GM23338 (cell line): ENCODE results near the gene TPCN2. TPM values are rescaled to one million over a fixed set of nuclear protein-coding genes. Genes with fewer than 3 reads are reported as not detected.

Experiments
- ATAC-seq: fragments of 200-7000 bp; cut with Tn5 transposase; 3 replicates; pipeline ENCODE4 v1.9.1; 2020
- DNase-seq: peaks from one replicate; pipeline ENCODE4 v3.0.0-alpha.2; 2015; ENCODE audit warnings: low spot score
- H2AFZ ChIP-seq: fragments of 200-600 bp; sonication (generic); 2 replicates; pipeline ENCODE4 v1.8.0; 2016; ENCODE audit warnings: antibody characterized with exemption, mild to moderate bottlenecking, moderate library complexity
- H3F3A ChIP-seq: fragments of 200-600 bp; sonication (generic); replicated peaks from 2 replicates; pipeline ENCODE4 v1.8.0; 2017; ENCODE audit warnings: antibody characterized with exemption, mixed run types, low read depth
- H3K27ac ChIP-seq: fragments of 200-600 bp; sonication (generic); 2 replicates; pipeline ENCODE4 v1.6.1; 2016; ENCODE audit warnings: low read depth
- H3K27me3 ChIP-seq: fragments of 200-600 bp; sonication (generic); 2 replicates; pipeline ENCODE4 v1.8.0; 2016; ENCODE audit warnings: mild to moderate bottlenecking, mixed run types, moderate library complexity; ENCODE audit not compliant: insufficient read depth
- H3K36me3 ChIP-seq: fragments of 200-600 bp; sonication (generic); 2 replicates; pipeline ENCODE4 v1.8.0; 2016; ENCODE audit warnings: mild to moderate bottlenecking; ENCODE audit not compliant: insufficient read depth
- H3K4me1 ChIP-seq: fragments of 200-600 bp; sonication (generic); 2 replicates; pipeline ENCODE4 v1.8.0; 2016; ENCODE audit warnings: mild to moderate bottlenecking, moderate library complexity; ENCODE audit not compliant: insufficient read depth
- H3K4me2 ChIP-seq: fragments of 200-600 bp; sonication (generic); 2 replicates; pipeline ENCODE4 v1.7.1; 2017; ENCODE audit warnings: mixed run types
- H3K4me3 ChIP-seq: fragments of 200-600 bp; sonication (generic); 2 replicates; pipeline ENCODE4 v1.6.1; 2016; ENCODE audit warnings: mixed run types
- H3K79me2 ChIP-seq: fragments of 200-600 bp; sonication (generic); replicated peaks from 2 replicates; pipeline ENCODE4 v1.8.0; 2017; ENCODE audit warnings: mild to moderate bottlenecking; ENCODE audit not compliant: insufficient read depth
- H3K9me2 ChIP-seq: fragments of 200-600 bp; sonication (generic); 2 replicates; pipeline ENCODE4 v1.8.0; 2017; ENCODE audit not compliant: insufficient read depth
- H4K20me1 ChIP-seq: fragments of 200-600 bp; sonication (generic); replicated peaks from 2 replicates; pipeline ENCODE4 v1.8.0; 2017; ENCODE audit warnings: mild to moderate bottlenecking; ENCODE audit not compliant: insufficient read depth
- H3K27ac Mint-ChIP-seq: 2 replicates; pipeline ENCODE4 v1.8.0; 2020; ENCODE audit warnings: inconsistent platforms, mild to moderate bottlenecking, moderate library complexity, mixed read lengths
- H3K27me3 Mint-ChIP-seq: 3 replicates; pipeline ENCODE4 v1.8.0; 2022; ENCODE audit warnings: low read depth, mild to moderate bottlenecking, moderate library complexity, mixed read lengths, inconsistent platforms; ENCODE audit not compliant: insufficient read depth, poor library complexity
- H3K36me3 Mint-ChIP-seq: 3 replicates; pipeline ENCODE4 v1.8.0; 2021; ENCODE audit warnings: low read depth, mild to moderate bottlenecking, inconsistent platforms, moderate library complexity, mixed read lengths
- H3K4me1 Mint-ChIP-seq: 3 replicates; pipeline ENCODE4 v1.8.0; 2020; ENCODE audit warnings: mild to moderate bottlenecking, inconsistent platforms, mixed read lengths
- H3K4me3 Mint-ChIP-seq: 3 replicates; pipeline ENCODE4 v1.8.0; 2021; ENCODE audit warnings: moderate library complexity, mild to moderate bottlenecking, inconsistent platforms, mixed read lengths
- H3K9me3 Mint-ChIP-seq: 3 replicates; pipeline ENCODE4 v1.8.0; 2020; ENCODE audit warnings: moderate library complexity, mild to moderate bottlenecking, inconsistent platforms, mixed read lengths
- CREB1 ChIP-seq: fragments of 250-450 bp; sonication (Bioruptor Pico); IDR thresholded peaks from 2 replicates; pipeline ENCODE4 v1.5.0; 2020; ENCODE audit warnings: low read depth, mild to moderate bottlenecking, moderate library complexity
- CTCF ChIP-seq, 2 experiments: fragments of 200-600 bp in 1 of 2; sonication (generic) in 1 of 2; conservative IDR thresholded peaks; 2 replicates each; pipeline versions ENCODE4 v1.5.1 to v1.6.1; 2016 to 2017; ENCODE audit warnings: antibody characterized with exemption in 2 of 2, low read depth in 2 of 2, mild to moderate bottlenecking in 2 of 2, moderate library complexity in 1 of 2
- ETS1 ChIP-seq: IDR thresholded peaks from 2 replicates; pipeline ENCODE4 v1.6.1; 2016; ENCODE audit warnings: antibody characterized with exemption
- EZH2 ChIP-seq: fragments of 200-600 bp; sonication (generic); IDR thresholded peaks from one replicate; pipeline ENCODE4 v1.8.0; 2017; ENCODE audit warnings: antibody characterized with exemption, mild to moderate bottlenecking, low read depth; ENCODE audit not compliant: unreplicated experiment
- EZH2phosphoT487 ChIP-seq: fragments of 200-600 bp; sonication (generic); IDR thresholded peaks from one replicate; pipeline ENCODE4 v1.8.1; 2018; ENCODE audit warnings: antibody characterized with exemption; ENCODE audit not compliant: unreplicated experiment
- JUNB ChIP-seq: IDR thresholded peaks from one replicate; pipeline ENCODE4 v1.6.1; 2016; ENCODE audit warnings: antibody characterized with exemption; ENCODE audit not compliant: unreplicated experiment
- NANOG ChIP-seq: IDR thresholded peaks from 2 replicates; pipeline ENCODE4 v1.6.1; 2016; ENCODE audit warnings: antibody characterized with exemption, borderline replicate concordance
- POLR2AphosphoS5 ChIP-seq: IDR thresholded peaks from 2 replicates; pipeline ENCODE4 v1.6.1; 2016; ENCODE audit warnings: antibody characterized with exemption, low read depth
- REST ChIP-seq: IDR thresholded peaks from one replicate; pipeline ENCODE4 v1.6.1; 2018; ENCODE audit warnings: antibody characterized with exemption; ENCODE audit not compliant: unreplicated experiment
- STAT1 ChIP-seq: IDR thresholded peaks from one replicate; pipeline ENCODE4 v1.6.1; 2016; ENCODE audit warnings: antibody characterized with exemption; ENCODE audit not compliant: unreplicated experiment
- ZNF114 ChIP-seq: fragments of 250-450 bp; sonication (Bioruptor Pico); IDR thresholded peaks from 2 replicates; pipeline ENCODE4 v1.5.0; 2020; ENCODE audit warnings: mild to moderate bottlenecking, moderate library complexity
- ZNF331 ChIP-seq: fragments of 250-450 bp; sonication (Bioruptor Pico); IDR thresholded peaks from 2 replicates; pipeline ENCODE4 v1.5.0; 2020; ENCODE audit warnings: low read depth, mild to moderate bottlenecking, moderate library complexity
- ZNF462 ChIP-seq: fragments of 250-450 bp; sonication (Bioruptor Pico); IDR thresholded peaks from 2 replicates; pipeline ENCODE4 v1.5.0; 2020; ENCODE audit warnings: mild to moderate bottlenecking, moderate library complexity
- polyA plus RNA-seq: library from polyadenylated mRNA; unstranded; fragments of >200 nt; fragmentation: Nextera tagmentation; extraction: Ambion mirVana; gene quantifications from 2 replicates; pipeline ENCODE4 v1.2.1, GENCODE V29; 2016
- total RNA-seq: library from RNA; depleted of rRNA; stranded (reverse); fragments of >200 nt; shearing (Covaris generic); gene quantifications from 2 replicates; pipeline ENCODE4 v1.2.3, GENCODE V29; 2014

TPCN2 gene
- total and polyA plus RNA-seq, 2 experiments from 2014 or later: 5.8 to 14.7 TPM

- no peak overlapping the region for H3K4me3 Mint-ChIP-seq
- Histone ChIP-seq H3K4me2 (no peak overlapping the region), H4K20me1 (no peaks in the 10 kb centered on the region), H3K79me2 (no peaks in the 10 kb centered on the region), H3F3A (no peaks in the 10 kb centered on the region), H2AFZ (no peak overlapping the region), H3K9me2 (no peaks in the 10 kb centered on the region), H3K4me3 (no peak overlapping the region), H3K27ac (no peak overlapping the region), H3K27me3 (no peaks in the 10 kb centered on the region), H3K4me1 (peaks cover 8% of the 10 kb centered on the region), H3K36me3 (no peaks in the 10 kb centered on the region)
- peaks cover 3% of the 10 kb centered on the region; the same call in 2 of the 3 replicates for H3K36me3 Mint-ChIP-seq
- peaks cover 12% of the 10 kb centered on the region for H3K27me3 Mint-ChIP-seq
- peaks cover 10% of the 10 kb centered on the region for H3K4me1 Mint-ChIP-seq
- no peak overlapping the region for H3K27ac Mint-ChIP-seq
- H3K9me3 Mint-ChIP-seq: no peaks in the 10 kb centered on the region
- ATAC-seq (no peak), DNase-seq (no peak)
- TF ChIP-seq ZNF114: no peak
- no peak for TF ChIP-seq EZH2phosphoT487
- no peak for TF ChIP-seq CREB1 (CRISPR knock-in tag)
- TF ChIP-seq JUNB: no peak
- no peak for TF ChIP-seq POLR2AphosphoS5
- no peak for TF ChIP-seq STAT1
- TF ChIP-seq ETS1: no peak
- TF ChIP-seq REST: no peak
- TF ChIP-seq NANOG: no peak
- TF ChIP-seq EZH2: no peak
- no peak for TF ChIP-seq CTCF (conservative IDR thresholded peaks at IDR 0.05; ENCODE audit: low read depth in 2 of 2)
- no peak for TF ChIP-seq ZNF462 (CRISPR knock-in tag)
- no peak for TF ChIP-seq ZNF331
Measured at GRCh38 chr11:69006816-69007215, 41.9 kb upstream of the TPCN2 start.
